HPDE6-E6E7 (cell line): ENCODE results near the gene BOLA2.
"Not testable (repeated sequence)": the region's sequence is repeated elsewhere in the genome, so short reads cannot be mapped to it uniquely, and the experiment has no call there.

Experiments
- DNase-seq: peaks from one replicate; pipeline ENCODE4 v3.0.0; 2011; ENCODE audit warnings: missing footprints; ENCODE audit errors: extremely low spot score

The BOLA2 gene

DNA sequence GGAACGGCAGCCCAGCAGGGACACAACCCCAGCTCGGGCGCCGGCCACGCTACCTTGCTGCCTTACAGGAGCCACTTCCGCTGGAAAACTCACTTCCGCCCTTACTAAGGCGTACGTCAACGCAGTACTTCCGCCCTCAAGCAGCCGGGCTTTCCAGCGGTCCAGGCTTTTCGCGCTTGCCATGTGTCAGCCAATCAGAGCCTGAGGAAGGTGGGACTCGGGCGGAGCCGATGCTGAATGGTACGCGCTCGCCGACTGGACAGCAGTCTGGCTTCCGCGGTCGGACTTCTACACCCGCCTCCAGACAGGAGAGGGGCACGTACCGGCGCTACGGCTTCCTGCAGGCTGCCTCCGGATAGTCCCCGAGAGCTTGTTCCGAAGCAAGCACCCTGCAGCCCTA is at the start of gene BOLA2, which contains the start of gene SLX1B:
Gene BOLA2 (minus strand): TSS at position 83 of the 400 bp plus-strand sequence. CDS start 98 bp downstream, outside the sequence.
Gene SLX1B (plus strand): TSS at position 265 of the 400 bp plus-strand sequence.
- DNase-seq, result not testable (repeated sequence)

DNA sequence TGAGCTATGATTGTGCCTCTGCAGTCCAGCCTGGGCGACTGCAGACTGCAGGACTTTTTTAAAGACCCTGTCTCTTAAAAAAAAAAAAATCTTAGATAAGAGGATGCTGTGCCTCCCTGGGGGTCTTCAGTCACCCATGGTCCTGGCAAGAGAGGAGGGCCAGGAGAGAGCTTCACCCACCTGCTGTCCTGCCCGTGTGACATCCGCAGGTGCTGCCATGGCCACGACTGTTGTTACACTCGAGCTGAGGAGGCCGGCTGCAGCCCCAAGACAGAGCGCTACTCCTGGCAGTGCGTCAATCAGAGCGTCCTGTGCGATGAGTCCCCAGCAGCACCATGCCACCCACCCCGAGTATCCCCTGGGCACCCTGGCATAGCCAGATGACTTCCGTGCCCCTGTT is 28.1 kb upstream of the BOLA2 start:
- not testable (repeated sequence) for DNase-seq

DNA sequence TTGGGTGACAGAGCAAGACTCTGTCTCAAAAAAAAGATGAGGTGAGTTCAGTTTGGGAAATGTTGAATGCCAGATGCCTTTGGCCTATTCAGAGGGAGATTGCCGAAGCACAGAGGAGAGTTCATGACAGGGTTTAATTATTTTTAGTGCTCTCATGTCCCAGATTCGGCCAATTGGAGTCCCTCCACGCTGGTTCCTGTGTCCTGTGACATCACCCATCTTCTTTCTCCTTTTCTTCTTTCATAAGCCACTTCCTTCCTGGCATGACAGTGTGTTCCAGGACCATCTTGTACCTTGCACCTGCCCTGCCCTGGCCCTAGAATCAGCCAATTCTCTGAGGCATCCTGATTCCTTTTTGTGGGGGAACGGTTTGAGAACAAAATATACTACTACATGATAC is 17.9 kb upstream of the BOLA2 start:
- DNase-seq, result not testable (repeated sequence)

DNA sequence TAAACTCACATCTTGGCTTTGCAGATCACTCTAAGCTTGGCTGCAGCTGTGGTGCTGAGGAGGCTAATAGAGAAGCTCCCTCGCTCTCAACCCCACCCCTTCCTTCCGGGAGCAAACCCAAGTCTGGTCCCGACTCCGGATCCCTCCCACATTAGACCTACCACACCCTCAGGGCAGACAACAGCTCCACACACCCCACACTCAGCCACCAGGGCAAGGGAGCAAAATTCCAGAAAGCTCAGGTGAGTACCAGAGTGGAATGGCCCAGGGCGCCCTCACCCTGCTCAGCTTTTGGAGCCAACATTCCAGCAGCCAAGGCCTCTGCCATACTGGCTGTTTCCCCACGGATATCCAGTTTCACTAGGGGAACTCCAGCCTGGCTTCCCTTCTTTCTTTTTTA is 15.5 kb upstream of the BOLA2 start:
- not testable (repeated sequence) for DNase-seq

DNA sequence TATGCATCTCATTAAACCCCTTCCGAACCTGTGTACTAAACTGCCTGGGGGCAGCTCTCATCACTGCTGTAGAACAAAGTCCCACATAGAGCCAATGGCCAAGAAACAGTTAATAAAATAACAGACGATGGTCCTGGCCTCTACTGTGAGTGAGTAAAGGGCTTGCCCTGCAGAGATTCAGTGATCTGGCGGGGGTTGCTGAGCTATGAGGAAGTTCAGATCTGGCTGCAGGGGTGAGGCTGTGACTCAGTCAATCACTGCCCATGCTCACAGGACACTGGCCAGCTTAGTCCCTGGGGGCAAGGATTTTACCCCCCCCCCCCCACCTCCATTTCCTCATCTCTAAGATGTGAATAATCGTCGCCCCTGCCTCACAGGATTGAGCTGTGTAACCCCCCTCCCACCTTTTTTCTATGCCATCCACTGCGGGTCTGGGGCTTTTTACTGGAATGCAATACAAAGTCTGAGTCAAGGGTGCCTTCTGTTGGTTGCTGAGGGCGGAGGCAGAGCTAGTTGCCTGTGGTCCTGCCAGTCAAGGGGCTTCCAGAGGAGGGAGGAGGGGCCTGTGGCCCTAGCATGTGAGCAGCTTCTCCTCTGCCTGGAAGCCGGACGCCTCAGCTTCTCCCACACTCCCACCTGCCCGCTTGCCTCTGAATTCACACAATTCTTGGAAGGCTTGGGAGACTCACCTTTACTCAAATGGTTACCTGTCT is 13.7 kb upstream of the BOLA2 start:
- not testable (repeated sequence) for DNase-seq

DNA sequence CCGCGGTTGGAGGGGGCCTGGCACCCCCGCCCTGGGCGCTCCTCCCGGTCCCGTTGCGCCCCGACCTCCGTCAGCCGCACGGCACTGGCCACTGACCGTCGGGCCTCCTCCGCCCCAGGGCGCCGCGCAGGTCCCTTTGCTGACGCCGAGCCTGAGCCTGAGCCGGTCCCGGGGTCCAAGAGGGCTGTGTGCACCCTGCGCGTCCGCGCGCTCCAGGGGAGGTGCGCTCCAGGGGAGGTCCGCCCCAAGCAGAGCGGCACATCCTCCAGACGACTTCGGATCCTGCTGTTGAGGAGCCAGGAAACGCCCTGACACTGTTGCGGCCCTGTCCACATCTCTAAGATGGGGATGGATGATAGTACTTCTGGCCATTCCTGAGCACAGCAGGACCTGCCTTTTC is 12.8 kb upstream of the BOLA2 start:
- DNase-seq, result not testable (repeated sequence)

DNA sequence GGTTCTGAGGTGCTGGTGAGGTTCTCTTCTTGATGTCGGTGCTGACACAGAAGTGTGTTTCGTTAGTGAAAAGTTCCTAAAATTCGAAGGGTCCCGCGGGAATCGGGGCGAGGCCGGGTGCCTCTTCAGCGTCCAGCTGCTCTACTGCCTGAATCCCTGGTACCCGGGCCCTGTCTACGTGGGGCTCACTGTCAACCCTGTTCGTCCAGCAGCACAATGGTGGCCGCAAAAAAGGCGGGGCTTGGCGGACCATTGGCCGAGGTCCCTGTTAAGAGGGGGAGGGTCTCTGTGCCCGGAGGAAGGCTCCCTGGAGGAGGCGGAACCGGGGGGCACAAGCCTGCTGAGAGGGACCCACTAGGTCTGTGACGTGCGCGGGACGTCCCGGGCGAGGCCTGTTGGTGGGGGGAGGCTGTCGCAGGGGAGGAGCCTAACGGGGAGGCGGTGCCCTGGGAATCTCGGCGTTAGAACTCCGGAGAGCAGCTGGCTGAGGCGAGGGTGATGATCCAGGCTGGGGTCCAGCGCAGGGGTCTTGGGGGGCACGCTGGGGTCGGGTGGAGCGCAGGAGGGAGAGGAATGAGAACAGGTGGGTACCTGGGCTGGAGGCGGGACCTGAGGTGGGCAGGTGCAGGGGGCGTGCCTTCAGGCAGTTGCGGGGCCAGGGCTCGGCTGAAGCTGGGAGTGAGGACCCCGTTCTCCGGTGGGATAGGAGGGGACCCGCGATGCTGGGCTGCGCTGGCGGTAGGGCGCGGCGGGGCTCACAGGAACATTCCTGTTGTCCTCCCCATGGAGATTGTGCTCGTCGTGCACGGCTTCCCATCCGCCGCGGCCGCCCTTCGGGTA is 12.1 kb upstream of the BOLA2 start:
- not testable (repeated sequence) for DNase-seq

DNA sequence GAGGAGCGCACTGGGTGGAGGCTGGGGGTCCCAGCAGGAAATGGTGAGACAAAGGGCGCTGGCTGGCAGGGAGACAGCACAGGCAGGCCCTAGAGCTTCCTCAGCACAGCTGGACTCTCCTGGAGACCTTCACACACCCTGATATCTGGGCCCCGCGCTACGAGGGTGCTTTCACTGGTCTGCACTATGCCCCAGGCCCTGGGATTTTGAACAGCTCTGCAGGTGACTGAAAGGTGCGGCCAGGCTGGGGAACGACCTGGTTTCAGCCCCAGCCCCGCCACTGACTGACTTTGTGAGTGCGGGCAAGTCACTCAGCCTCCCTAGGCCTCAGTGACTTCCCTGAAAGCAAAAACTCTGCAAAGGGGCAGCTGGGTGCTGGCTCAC is 6.5 kb upstream of the BOLA2 start:
- DNase-seq, result not testable (repeated sequence)

DNA sequence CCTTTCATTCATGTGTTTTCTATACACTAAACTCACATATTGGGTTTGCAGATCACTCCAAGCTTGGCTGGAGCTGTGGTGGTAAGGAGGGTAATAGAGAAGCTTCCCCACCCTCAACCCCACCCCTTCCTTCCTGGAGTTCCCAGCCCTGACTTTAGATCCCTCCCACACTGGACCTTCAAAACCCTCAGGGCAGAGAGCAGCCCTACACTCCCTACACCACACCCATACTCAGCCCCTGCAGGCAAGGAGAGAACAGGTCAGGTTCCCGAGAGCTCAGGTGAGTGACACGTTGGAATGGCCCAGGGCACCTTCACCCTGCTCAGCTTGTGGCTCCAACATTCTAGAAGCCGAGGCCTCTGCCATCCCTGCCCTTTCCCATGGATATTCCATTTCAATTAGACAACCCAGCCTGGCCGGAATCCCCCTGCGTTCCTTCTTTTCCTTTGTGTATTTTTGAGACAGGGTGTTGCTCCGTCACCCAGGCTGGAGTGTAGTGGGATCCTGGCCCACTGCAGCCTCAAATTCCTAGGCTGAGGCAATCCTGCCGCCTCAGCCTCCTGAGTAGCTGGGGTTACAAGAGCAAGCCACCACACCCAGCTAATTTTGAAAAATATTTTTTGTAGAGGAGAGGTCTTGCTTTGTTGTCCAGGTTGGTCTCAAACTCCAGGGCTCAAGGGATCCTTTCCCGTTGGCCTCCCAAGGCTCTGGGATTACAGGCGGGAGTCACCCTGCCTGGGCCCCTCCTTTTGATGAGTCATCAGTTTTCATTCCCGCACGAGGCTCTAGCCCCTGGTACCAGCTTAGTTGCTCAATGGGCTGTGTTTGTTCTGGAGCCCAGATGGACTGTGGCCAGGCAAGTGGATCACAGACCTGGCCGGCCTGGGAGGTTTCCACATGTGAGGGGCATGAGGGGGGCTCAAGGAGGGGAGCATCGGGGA is 5.8 kb upstream of the BOLA2 start, which contains the start of gene SULT1A4:
Gene SULT1A4 (plus strand): TSS at position 208 of the 941 bp plus-strand sequence. CDS start 1,473 bp downstream, outside the sequence.
- not testable (repeated sequence) for DNase-seq

DNA sequence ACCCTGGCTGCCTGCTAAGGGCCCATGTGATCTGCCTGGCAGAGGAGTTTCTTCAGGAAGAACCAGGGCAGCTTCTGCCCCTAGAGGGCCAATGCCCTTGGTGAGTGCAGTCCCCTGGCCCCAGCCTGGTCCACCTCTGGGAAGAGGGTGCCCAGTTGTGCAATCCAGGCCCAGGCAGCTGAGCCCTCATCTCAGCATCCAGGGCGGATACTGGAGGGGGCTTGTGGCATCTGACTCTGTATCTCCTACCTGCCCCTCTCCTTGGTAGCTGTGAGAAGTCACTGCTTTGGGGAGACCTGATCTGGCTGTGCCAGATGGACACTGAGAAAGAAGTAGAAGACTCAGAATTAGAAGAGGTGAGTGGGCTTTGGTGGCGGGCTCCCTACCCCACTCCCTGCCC is 3.5 kb upstream of the BOLA2 start:
- DNase-seq, result not testable (repeated sequence)

DNA sequence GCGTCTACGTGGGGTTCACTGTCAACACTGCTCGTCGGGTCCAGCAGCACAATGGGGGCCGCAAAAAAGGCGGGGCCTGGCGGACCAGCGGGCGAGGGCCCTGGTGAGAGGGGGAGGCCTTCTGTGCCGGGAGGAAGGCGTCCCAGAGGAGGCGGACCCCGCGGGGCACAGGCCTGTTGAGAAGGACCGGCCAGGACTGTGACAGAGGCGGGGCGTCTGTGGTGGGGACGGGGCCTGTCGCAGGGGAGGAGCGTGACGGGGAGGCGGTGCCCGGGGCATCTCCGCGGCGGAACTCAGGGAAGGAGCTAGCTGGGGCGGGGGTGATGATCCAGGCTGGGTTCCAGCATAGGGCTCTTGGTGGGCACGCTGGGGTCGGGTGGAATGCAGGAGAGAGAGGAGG is 677 bp upstream of the BOLA2 start:
- not testable (repeated sequence) for DNase-seq

DNA sequence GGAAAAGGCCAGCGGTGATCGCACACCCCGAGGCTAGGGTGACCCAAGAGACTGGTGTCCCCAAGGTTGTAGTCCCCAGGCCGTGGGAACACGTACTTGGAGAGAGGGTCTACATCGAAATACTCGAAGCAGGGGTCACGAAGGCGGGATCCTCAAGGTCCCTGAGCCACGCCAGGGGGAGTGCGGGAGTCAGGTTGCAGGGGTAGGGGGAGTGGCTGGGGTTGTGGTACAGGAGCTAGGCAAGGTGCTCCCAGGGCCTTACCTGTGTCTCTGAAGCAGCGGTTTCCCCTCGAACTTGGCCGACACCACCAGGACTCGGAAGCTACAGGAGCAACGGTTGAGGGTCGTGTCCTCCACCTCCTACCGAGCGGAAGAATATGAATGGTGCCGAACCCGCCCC is 397 bp downstream of the BOLA2 start:
- DNase-seq, result not testable (repeated sequence)

DNA sequence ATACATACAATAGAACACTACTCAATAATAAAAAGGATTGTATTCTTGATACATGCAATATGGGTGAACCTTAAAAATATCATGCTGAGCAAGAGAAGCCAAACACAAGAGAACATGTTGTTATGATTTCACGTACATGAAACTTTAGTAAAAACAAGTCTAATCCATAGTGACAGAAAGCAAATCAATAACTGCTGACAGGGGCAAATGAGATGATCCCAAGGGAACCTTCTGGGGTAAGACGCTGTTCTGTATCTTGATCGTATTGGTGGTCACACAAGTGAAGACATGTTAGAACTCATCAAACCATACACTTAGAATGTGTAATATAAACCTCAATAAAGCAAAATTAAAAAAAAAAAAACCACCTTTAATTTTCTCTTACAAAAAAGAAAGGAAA is 28.8 kb downstream of the BOLA2 start:
- not testable (repeated sequence) for DNase-seq

DNA sequence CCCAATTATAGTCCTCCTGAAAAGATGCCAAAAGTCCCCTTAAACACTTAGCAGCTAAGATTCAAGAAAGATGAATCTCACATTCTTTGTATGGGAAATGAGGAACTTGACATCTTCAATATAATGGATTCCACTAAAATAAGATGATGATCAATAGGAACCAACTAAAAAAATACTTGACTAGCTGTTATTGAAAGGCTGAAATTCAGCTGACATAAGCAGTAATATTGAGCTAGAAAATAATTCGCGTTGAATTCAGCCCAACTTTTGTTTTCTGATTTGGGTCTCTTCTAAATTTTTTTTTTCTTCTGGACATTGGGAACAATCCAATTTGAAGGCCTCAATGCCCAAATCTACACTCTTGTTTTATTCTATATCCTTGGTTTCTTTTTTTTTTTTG is 30.6 kb downstream of the BOLA2 start:
- not testable (repeated sequence) for DNase-seq

DNA sequence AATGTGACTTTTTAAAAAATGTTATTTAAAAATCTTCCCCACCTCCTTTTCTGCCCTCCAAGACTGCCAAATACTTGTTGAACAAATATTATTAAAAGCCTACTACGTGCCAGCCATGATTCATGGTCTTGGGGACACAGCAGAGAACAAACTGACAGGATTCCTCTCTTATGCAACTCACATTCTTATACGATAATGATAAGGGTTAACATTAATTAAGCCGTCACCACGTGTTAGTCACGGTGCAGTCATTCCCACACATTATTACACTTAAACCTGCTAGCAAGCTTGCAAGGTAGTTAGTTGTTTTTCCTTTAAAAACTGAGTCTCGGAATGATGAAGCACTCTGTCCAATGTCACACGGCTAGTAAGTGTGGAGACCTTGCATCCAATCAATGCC is 48.9 kb downstream of the BOLA2 start:
- peak; percentile 2 for DNase-seq
